Body of pancreas (tissue), 4 donors: ENCODE measurements around the gene LRIG1.

Source experiments
- POLR2A ChIP-seq, 3 donors: fragments of 450-650 bp; IDR thresholded peaks; one replicate each; pipeline ENCODE4 v1.6.1; 2016; ENCODE audit warnings: antibody characterized with exemption in 3 of 3, mild to moderate bottlenecking in 2 of 3
- TF ChIP-seq, protein P1 (sequence below), 7 experiments: fragments of 450-650 bp in 4 of 7; fragments of 200-600 bp in 3 of 7; sonication (generic) in 3 of 7; IDR thresholded peaks; one replicate each; pipeline ENCODE4 v1.5.1; 2016 to 2019; ENCODE audit warnings: antibody characterized with exemption in 7 of 7

DNA sequence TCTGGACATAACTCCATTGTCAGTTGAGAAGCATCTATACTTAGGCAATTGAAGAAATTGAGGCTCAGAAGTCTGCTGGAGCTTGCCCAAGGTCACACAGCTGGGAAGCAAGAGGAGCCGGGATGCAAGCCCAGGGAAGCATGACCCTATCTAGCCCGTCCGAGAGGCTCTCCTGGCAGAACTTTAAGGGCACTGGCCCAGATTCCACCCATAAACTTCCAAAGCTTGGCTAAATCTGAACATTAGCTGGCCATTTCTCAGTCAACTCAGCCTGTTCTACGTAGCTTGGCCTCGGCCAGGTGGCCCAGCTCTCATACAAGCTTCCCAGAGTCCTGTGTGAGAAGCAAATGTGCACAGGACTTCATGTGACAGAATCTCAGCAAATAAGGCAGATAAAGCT lies 75.8 kb downstream of the LRIG1 start:
- TF ChIP-seq, protein P1, sequence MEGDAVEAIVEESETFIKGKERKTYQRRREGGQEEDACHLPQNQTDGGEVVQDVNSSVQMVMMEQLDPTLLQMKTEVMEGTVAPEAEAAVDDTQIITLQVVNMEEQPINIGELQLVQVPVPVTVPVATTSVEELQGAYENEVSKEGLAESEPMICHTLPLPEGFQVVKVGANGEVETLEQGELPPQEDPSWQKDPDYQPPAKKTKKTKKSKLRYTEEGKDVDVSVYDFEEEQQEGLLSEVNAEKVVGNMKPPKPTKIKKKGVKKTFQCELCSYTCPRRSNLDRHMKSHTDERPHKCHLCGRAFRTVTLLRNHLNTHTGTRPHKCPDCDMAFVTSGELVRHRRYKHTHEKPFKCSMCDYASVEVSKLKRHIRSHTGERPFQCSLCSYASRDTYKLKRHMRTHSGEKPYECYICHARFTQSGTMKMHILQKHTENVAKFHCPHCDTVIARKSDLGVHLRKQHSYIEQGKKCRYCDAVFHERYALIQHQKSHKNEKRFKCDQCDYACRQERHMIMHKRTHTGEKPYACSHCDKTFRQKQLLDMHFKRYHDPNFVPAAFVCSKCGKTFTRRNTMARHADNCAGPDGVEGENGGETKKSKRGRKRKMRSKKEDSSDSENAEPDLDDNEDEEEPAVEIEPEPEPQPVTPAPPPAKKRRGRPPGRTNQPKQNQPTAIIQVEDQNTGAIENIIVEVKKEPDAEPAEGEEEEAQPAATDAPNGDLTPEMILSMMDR (IDR thresholded peaks at IDR 0.05), result no peak
- no peak for TF ChIP-seq POLR2A (IDR thresholded peaks at IDR 0.05)
